ENCODE measurements around the gene RPS6KA2.

Gene RPS6KA2

GRCh38 chr6:166411721-166412151 is 215.3 kb downstream of the RPS6KA2 start:
- no peak for TF ChIP-seq CTCF (IDR thresholded peaks at IDR 0.05; ENCODE audit: low read length, missing control alignments)
- no peak overlapping the region for H3K4me3 ChIP-seq (replicated peaks; ENCODE audit: low read depth, low read length)
- no peak for DNase-seq (ENCODE audit: low read depth)

GRCh38 chr6:166411271-166411670 is 215.8 kb downstream of the RPS6KA2 start:
- no peak overlapping the region for H3K4me3 ChIP-seq (replicated peaks; ENCODE audit: low read depth, low read length)
- DNase-seq (ENCODE audit: low read depth) = no peak
- TF ChIP-seq CTCF (IDR thresholded peaks at IDR 0.05; ENCODE audit: low read length, missing control alignments) = no peak

GRCh38 chr6:166410426-166410935 is 216.6 kb downstream of the RPS6KA2 start:
- TF ChIP-seq CTCF (IDR thresholded peaks at IDR 0.05; ENCODE audit: low read length, missing control alignments) = no peak
- DNase-seq (ENCODE audit: low read depth) = no peak
- H3K4me3 ChIP-seq (replicated peaks; ENCODE audit: low read depth, low read length) = no peak overlapping the region

GRCh38 chr6:166408936-166409755 is 217.9 kb downstream of the RPS6KA2 start:
- DNase-seq (ENCODE audit: low read depth) = no peak
- H3K4me3 ChIP-seq (replicated peaks; ENCODE audit: low read depth, low read length) = no peak overlapping the region
- no peak for TF ChIP-seq CTCF (IDR thresholded peaks at IDR 0.05; ENCODE audit: low read length, missing control alignments)

GRCh38 chr6:166406197-166406596 is 220.9 kb downstream of the RPS6KA2 start:
- no peak for DNase-seq (ENCODE audit: low read depth)
- H3K4me3 ChIP-seq (replicated peaks; ENCODE audit: low read depth, low read length) = no peak overlapping the region
- no peak for TF ChIP-seq CTCF (IDR thresholded peaks at IDR 0.05; ENCODE audit: low read length, missing control alignments)

GRCh38 chr6:166405386-166405785 is 221.7 kb downstream of the RPS6KA2 start:
- DNase-seq (ENCODE audit: low read depth) = no peak
- no peak overlapping the region for H3K4me3 ChIP-seq (replicated peaks; ENCODE audit: low read depth, low read length)
- TF ChIP-seq CTCF (IDR thresholded peaks at IDR 0.05; ENCODE audit: low read length, missing control alignments) = no peak
